ENCODE results near the gene AHSP. TPM values are rescaled to one million over a fixed set of nuclear protein-coding genes. Genes with fewer than 3 reads are reported as not detected.

Gene AHSP
- total RNA-seq, 1 donor from 2014 or later: not detected

DNA sequence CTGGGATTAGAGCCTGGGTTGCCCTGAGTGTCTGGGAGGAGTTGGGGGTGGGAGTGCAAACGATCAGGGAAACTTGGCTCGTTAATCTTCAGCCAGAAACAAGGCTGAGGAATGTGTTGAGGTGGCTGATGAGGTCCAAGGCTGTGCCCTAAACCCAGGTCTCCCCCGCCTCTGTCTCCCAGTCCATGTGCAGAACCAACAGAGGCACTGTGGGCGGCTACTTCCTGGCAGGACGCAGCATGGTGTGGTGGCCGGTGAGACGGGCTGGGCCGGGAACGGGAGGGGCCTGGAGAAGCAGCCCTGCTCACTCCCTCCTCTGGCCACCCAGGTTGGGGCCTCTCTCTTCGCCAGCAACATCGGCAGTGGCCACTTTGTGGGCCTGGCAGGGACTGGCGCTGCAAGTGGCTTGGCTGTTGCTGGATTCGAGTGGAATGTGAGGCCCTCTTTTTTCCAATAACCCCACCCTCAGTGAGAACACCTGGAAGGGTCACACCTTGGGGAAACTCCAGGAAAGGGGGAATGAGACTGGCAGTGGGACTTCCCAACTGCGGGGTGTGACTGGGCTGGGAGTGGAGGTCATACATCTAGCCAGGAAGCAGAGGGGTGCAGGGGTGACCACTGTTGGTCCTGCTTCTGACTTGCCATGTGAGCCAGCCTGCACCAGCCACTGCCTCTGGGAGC, 43.1 kb upstream of the AHSP start:
- Mint-ChIP-seq H3K4me3 (no peak overlapping the region), H3K27me3 (peaks cover 62% of the 10 kb centered on the region), H3K4me1 (ENCODE audit: unreplicated experiment) (no peaks in the 10 kb centered on the region), H3K9me3 (no peaks in the 10 kb centered on the region), H3K27ac (no peak overlapping the region), H3K36me3 (peaks cover 3% of the 10 kb centered on the region)
- DNase-seq (ENCODE audit: extremely low spot score, unreplicated experiment): no peak
- no peak for TF ChIP-seq CTCF (conservative IDR thresholded peaks at IDR 0.05)

DNA sequence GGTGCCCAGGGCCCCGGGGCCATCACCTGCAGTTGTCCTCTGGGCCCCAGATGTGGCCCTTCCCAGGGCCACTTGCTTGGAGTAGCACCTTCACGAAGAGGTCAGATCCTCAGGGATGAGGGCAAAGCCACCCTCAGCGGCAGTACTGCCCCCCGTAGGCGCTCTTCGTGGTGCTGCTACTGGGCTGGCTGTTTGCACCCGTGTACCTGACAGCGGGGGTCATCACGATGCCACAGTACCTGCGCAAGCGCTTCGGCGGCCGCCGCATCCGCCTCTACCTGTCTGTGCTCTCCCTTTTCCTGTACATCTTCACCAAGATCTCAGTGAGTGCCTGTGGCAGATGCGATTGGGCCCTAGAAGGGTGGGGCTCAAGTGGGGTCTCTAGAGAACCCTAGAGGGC, 42.1 kb upstream of the AHSP start:
- no peaks in the 10 kb centered on the region for H3K9me3 Mint-ChIP-seq
- no peak for DNase-seq (ENCODE audit: extremely low spot score, unreplicated experiment)
- no peak for TF ChIP-seq CTCF (conservative IDR thresholded peaks at IDR 0.05)
- no peaks in the 10 kb centered on the region for H3K4me1 Mint-ChIP-seq (ENCODE audit: unreplicated experiment)
- H3K36me3 Mint-ChIP-seq: peaks cover 5% of the 10 kb centered on the region
- no peak overlapping the region for H3K27ac Mint-ChIP-seq
- H3K27me3 Mint-ChIP-seq: peaks cover 59% of the 10 kb centered on the region
- H3K4me3 Mint-ChIP-seq: no peak overlapping the region

- Mint-ChIP-seq H3K36me3 (peaks cover 5% of the 10 kb centered on the region), H3K9me3 (no peaks in the 10 kb centered on the region), H3K4me1 (ENCODE audit: unreplicated experiment) (no peaks in the 10 kb centered on the region), H3K27me3 (peaks cover 54% of the 10 kb centered on the region), H3K4me3 (peak overlapping the region; percentile 66), H3K27ac (no peak overlapping the region)
- DNase-seq (ENCODE audit: extremely low spot score, unreplicated experiment): no peak
- no peak for TF ChIP-seq CTCF (conservative IDR thresholded peaks at IDR 0.05)
Measured at GRCh38 chr16:31486045-31486444, 41.7 kb upstream of the AHSP start.

GRCh38 chr16:31487071-31487719, 40.5 kb upstream of the AHSP start:
- TF ChIP-seq CTCF (conservative IDR thresholded peaks at IDR 0.05): no peak
- Mint-ChIP-seq H3K27ac (no peak overlapping the region), H3K27me3 (peaks cover 49% of the 10 kb centered on the region), H3K4me3 (peak overlapping the region; percentile 87), H3K9me3 (no peaks in the 10 kb centered on the region), H3K4me1 (ENCODE audit: unreplicated experiment) (no peaks in the 10 kb centered on the region), H3K36me3 (peaks cover 5% of the 10 kb centered on the region)
- DNase-seq (ENCODE audit: extremely low spot score, unreplicated experiment): no peak

DNA sequence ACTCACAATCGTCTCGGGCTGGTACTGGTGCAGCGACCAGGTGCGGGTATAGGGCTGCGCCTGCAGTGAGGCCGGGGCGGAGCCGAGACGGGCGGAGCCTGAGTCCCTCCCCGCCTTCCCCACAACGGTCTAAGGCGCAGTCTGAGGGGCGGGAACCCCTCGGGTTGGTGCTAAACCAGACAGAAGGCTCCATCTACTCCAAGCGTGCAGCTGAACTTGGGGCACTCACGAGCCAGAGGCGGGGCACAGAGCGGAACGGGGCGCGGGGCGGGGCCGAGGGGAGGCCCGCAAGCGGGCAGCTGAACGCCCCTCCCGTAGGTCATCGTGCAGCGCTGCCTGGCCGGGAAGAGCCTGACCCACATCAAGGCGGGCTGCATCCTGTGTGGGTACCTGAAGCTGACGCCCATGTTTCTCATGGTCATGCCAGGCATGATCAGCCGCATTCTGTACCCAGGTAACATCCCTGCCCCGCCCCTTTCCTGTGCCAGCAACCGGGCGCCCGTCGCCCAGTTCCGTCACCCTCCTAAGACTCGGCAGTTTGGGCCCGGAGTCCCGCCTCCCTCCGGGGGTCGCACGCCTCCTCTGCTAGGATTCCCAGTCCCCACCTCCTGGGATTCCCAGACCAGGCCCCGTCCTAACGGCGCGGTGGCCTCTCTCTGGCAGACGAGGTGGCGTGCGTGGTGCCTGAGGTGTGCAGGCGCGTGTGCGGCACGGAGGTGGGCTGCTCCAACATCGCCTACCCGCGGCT, 39.8 kb upstream of the AHSP start:
- no peaks in the 10 kb centered on the region for H3K4me1 Mint-ChIP-seq (ENCODE audit: unreplicated experiment)
- H3K27ac Mint-ChIP-seq: no peak overlapping the region
- H3K27me3 Mint-ChIP-seq: peaks cover 42% of the 10 kb centered on the region
- DNase-seq (ENCODE audit: extremely low spot score, unreplicated experiment): no peak
- no peaks in the 10 kb centered on the region for H3K9me3 Mint-ChIP-seq
- TF ChIP-seq CTCF (conservative IDR thresholded peaks at IDR 0.05): no peak
- H3K36me3 Mint-ChIP-seq: peaks cover 5% of the 10 kb centered on the region
- H3K4me3 Mint-ChIP-seq: peak overlapping the region; percentile 87
